Measurements from ENCODE around the gene AMFR.

Gene AMFR

GRCh38 chr16:56329887-56330286 lies 95.5 kb downstream of the AMFR start:
- no peak for DNase-seq

GRCh38 chr16:56328276-56329022 lies 96.9 kb downstream of the AMFR start:
- DNase-seq: no peak

GRCh38 chr16:56327929-56328258 lies 97.5 kb downstream of the AMFR start:
- no peak for DNase-seq

- DNase-seq: no peak
These were observed 98.0 kb downstream of the AMFR start for GRCh38 chr16:56327071-56327928.

GRCh38 chr16:56325956-56326355 lies 99.4 kb downstream of the AMFR start:
- no peak for DNase-seq

GRCh38 chr16:56324406-56324805 lies 100.9 kb downstream of the AMFR start:
- no peak for DNase-seq

- no peak for DNase-seq
These were observed 103.8 kb downstream of the AMFR start for GRCh38 chr16:56321571-56321970.

- DNase-seq: no peak
These were observed 104.4 kb downstream of the AMFR start for GRCh38 chr16:56320811-56321558.

GRCh38 chr16:56320056-56320455 lies 105.3 kb downstream of the AMFR start:
- DNase-seq: no peak

GRCh38 chr16:56319376-56319775 lies 106.0 kb downstream of the AMFR start:
- DNase-seq: no peak

- no peak for DNase-seq
These were observed 106.6 kb downstream of the AMFR start for GRCh38 chr16:56318827-56319140.

GRCh38 chr16:56317998-56318826 lies 107.1 kb downstream of the AMFR start:
- DNase-seq: peak; percentile 78

- DNase-seq: no peak
These were observed 108.8 kb downstream of the AMFR start for GRCh38 chr16:56316545-56316944.

GRCh38 chr16:56315955-56316354 lies 109.4 kb downstream of the AMFR start:
- no peak for DNase-seq

GRCh38 chr16:56314244-56314850 lies 111.0 kb downstream of the AMFR start:
- DNase-seq: no peak

- no peak for DNase-seq
These were observed 112.8 kb downstream of the AMFR start for GRCh38 chr16:56312556-56312955.

GRCh38 chr16:56312028-56312300 lies 113.4 kb downstream of the AMFR start:
- no peak for DNase-seq

All from fibroblast of skin of abdomen (primary cell).